HG02798 (cell line): Measurements from ENCODE around the gene SLC35B1.

Source experiments
- ATAC-seq: cut with Tn5 transposase; IDR thresholded peaks from one replicate; pipeline ENCODE4 v1.9.1; 2021; ENCODE audit warnings: mild to moderate bottlenecking; ENCODE audit not compliant: unreplicated experiment, poor library complexity

The SLC35B1 gene

GRCh38 chr17:49705254-49705653 is 2.5 kb downstream of the SLC35B1 start:
- no peak for ATAC-seq

DNA sequence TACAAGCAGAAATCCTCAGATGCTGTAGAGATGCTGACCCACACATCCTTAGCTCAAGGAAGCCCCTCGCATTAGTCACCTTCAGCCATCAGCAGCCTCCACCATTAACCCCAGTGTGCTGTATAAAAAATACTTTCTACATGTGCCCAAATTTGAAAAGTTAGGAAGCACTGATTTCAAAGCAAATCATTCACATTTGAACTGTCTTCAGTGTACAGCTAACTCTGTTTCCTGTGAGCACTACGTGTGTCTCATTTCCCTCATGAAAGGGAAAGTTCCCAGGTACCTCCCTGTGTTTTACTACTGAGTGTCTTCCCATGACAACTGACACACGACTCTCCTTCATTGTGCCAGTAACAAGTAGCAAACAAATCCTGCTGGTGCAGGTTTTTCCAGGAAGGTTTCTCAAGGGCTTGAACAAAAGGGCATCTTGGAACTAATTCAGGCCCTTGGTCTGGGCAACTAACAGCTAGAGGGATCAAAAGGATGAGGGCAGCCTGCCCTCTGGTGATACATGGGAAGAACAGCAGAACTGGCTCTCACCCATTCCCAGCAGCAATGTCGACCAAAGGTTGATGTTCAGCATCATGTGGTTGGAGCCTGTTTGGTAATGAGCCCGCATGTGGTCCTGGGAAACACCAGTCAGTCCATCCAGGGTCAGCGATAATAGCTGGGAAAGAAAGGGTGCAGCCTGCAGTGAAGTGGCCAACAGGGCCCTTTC is 4.0 kb downstream of the SLC35B1 start:
- ATAC-seq: no peak

GRCh38 chr17:49700960-49701359 is 6.8 kb downstream of the SLC35B1 start:
- ATAC-seq: no peak

DNA sequence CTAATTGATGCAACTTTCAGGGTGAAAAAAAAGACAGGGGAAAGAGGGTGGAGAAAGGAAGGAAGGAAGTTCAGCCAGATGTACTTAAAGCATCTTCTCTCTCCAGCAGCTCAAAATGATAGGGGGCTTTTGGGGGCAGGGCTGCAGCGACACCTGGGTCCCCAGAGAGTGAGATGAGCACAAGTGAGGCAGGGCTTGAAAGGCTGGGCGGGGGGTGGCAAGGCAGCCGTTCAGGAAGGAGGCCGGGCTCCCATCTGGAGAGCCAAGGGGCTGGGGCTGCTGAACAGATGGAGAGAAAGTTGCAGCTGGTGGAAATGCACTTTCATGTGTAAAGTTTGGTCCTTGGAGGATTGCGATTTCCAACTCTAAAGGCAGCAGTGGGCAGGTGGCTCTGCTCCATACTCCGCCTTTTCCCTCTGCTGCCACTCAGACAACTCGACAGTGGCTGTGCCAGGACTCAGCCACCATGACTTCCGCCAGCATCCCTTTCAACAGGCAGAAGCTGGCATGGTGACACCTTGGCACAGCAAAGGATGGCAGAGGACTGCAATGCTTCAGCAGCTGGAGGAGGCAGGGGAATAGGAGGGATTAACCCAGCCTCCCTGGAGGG is 7.7 kb downstream of the SLC35B1 start:
- ATAC-seq: no peak

- ATAC-seq: no peak
Observed at GRCh38 chr17:49698005-49698404, 9.8 kb downstream of the SLC35B1 start.

DNA sequence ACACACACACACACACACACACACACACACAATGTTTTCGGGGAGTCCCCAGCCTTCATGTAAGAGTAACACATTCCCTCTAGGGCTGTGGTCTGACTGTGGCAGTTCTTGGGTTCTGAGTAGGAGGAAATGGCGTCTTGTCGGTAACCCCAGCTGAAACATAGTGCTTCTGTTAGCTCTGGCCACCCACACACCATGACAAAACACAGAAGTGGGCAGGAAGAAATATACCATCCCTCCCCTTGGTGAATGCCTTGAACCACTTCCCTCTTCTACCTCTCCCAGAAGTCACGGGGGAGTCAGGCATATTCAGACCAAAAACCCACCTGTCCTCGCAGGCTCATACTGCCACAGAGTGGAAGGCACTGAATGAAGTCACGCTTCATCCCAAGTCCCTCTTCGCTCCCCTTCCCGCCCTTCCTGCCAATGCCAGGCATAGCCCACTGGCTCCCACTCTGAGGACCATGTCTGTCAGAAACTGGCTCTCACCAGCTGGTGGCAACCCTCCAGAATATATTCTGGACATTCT is 11.5 kb downstream of the SLC35B1 start:
- peak; percentile 65 for ATAC-seq

DNA sequence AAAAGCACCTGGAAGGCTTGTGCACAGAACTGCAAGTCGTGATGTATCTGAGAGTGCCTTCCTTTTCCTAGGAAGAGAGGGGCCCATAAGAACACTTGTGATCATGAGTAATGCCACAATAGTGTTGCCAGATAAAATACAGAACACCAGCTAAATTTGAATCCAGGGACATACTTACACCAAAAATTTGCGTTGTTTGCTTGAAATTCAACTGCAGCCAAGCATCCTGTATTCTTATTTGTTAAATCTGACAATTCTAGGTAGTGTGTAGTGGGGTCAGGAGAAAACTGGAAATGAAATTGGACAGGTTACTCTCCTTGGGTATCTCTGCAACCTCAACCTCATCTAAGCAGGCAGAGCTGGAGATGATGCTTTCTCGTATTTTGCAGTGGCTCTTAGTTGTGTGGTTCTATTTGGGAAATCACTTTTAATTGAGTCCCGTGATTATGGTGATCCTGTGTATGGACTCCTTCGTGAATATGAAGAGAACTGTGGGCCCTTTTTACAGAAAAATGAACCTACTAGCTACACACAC is 12.0 kb downstream of the SLC35B1 start:
- no peak for ATAC-seq

GRCh38 chr17:49694847-49695697 is 12.7 kb downstream of the SLC35B1 start:
- no peak for ATAC-seq

DNA sequence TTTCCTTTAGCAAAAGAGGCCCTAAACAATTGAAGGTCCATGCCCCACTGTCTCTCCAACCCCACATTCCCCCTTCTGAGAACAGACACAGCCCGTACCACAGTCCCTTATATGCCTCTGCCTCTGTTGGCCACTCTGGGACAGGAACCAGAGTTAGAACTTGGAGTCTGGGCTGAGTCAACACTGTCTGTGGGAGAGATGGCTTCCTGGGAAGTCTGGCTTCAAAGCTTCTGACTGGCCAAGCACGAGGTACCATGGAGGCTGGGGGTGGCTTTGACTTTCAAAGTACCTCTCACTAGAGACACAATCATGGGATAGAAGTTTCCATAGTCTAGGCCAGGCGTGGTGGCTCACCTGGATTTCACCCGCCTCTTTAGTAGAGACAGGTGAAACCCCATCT is 15.0 kb downstream of the SLC35B1 start:
- no peak for ATAC-seq

- no peak for ATAC-seq
Observed at GRCh38 chr17:49691677-49692191, 16.0 kb downstream of the SLC35B1 start.

DNA sequence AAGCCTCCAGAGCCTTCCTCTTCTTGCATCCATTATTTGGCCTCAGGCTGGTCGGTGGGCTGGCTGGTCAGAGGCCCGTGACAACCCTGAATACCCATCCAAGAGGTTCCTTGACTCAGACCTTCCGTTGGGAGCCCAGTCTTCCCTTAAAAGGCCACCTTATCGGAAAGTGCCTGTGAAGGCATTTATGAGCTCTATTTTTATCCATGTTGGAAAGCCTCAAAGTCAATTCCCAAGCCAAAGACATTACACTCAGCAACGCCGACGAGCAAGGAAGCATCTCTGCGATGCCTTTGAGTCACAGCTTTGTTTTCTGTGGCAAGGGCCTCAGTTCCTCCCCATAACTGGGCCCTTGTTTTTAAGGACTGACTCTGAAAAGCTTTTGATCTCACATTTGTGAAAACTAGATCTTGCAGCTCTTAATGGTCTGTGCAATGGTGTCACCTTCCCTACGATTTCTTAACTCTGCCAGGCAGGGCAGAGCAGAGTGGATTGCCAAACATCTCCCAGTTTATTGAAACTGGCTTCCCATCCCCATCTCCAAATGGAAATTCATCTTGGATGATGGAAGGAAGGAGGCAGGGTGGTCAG is 16.6 kb downstream of the SLC35B1 start:
- no peak for ATAC-seq

DNA sequence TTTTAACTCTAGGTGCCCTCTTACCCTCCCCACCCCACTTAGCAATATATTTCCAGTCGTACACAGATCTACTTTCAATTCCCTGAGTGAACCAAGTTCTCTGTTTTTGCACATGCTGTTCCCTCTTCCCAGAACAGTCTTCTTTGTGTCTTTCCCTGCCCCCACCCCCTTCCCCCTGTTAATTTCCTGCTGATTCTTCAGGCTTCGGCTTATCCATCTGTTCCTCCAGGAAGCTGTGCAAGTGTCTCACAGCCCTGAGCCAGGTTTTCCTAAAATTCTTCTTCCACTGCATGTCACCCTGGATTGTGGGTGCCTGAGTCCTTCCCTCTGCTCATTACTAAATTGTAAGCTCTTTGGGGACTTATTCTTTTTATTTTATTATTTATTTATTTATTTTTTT is 17.5 kb downstream of the SLC35B1 start:
- no peak for ATAC-seq

GRCh38 chr17:49688848-49689247 is 18.9 kb downstream of the SLC35B1 start:
- no peak for ATAC-seq

GRCh38 chr17:49687878-49688491 is 19.8 kb downstream of the SLC35B1 start:
- no peak for ATAC-seq

DNA sequence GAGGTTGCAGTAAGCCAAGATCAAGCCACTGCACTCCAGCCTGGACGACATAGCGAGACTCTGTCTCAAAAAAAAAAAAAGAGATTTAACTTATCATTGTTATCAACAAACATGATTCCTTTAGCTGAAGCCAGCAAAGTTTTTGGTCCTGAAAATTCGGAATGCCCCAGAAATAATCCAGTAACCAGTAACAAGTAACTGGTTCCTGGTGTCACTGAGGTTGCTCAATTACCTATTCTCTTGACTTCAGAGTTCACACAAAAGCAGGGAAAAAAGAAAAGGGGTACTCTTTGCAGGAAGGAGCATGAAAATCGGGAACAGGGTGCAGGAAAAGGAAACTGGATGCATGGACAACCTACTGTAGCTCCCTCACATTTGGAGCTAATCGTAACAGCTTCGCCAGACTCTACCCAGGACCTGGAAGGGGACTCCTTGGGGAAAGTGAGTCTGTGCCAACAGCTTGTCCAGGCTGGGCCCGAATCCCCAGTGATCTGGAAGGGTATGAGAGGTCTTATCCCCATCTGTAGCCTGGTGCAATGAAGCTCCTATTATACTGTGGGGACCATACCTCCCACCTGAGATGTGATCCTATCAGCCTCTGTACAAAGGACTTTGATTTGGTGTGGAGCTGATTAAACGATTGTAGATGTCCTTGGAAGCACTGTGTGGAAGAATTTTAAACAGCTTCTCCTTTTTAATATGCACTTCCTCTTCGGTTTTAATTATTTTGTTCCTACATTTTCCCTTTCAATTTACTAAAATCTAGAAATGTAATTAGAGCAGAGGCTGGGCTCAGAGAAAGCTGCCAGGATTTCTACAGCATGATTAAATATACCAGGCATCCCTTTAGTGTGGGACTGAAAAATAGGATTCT is 26.4 kb downstream of the SLC35B1 start:
- no peak for ATAC-seq

GRCh38 chr17:49680314-49680713 is 27.4 kb downstream of the SLC35B1 start:
- no peak for ATAC-seq

GRCh38 chr17:49677933-49678847 is 29.6 kb downstream of the SLC35B1 start, which contains the start of gene SPOP:
SPOP (minus strand) TSS chr17:49678097; CDS start chr17:49622810, 55,287 bp downstream.
- ATAC-seq: peak; percentile 91
